Measurements from ENCODE around the gene SHC4. TPM values are rescaled to one million over a fixed set of nuclear protein-coding genes. Genes with fewer than 3 reads are reported as not detected.

The SHC4 gene
- total and polyA plus RNA-seq, 7 donors = under 0.01 to 4.6 (median 2.2) TPM; not detected in 1

DNA sequence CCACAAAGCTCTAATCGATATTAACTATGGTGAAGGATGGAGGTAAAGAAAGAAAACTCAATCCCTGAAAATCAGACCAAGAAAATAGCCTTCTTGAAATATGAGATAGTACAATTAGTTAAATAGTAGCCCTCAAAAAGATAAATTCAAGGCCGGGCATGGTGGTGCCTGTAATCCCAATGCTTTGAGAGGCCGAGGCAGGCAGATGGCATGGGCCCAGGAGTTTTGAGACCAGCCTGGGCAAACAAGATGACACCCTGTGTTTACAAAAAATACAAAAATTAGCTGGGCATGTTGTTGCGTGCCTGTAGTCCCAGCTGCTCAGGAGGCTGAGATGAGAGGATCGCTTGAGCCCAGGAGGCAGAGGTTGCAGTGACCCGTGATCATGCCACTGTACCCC lies 121.2 kb downstream of the SHC4 start:
- no peaks in the 10 kb centered on the region for H3K36me3 ChIP-seq
- no peak for DNase-seq
- no peaks in the 10 kb centered on the region for H3K4me1 ChIP-seq
- no peaks in the 10 kb centered on the region for H3K27me3 ChIP-seq
- no peak for TF ChIP-seq POLR2A (IDR thresholded peaks at IDR 0.05)
- TF ChIP-seq POLR2AphosphoS5 (IDR thresholded peaks at IDR 0.05) = no peak
- TF ChIP-seq CTCF (IDR thresholded peaks at IDR 0.05) = no peak
- no peak for TF ChIP-seq EP300 (IDR thresholded peaks at IDR 0.05)
- intact Hi-C loops (cut with DNase I) = no loop called here
- H3K27ac ChIP-seq = no peak overlapping the region
- H3K9me3 ChIP-seq = no peaks in the 10 kb centered on the region
- 93% methylated on average over 6 of the region's 6 CpGs for WGBS, 2 donors
- H3K4me3 ChIP-seq = no peak overlapping the region

- Histone ChIP-seq H3K9me3 (peaks cover 0 to 8% (median 2%) of the 10 kb centered on the region in 4 donors), H3K36me3 (no peaks in the 10 kb centered on the region), H3K4me1 (no peaks in the 10 kb centered on the region), H3K4me3 (no peak overlapping the region), H3K27ac (no peak overlapping the region), H3K27me3 (no peaks in the 10 kb centered on the region)
- no peak for DNase-seq
- no peak for TF ChIP-seq POLR2A (IDR thresholded peaks at IDR 0.05)
- no peak for TF ChIP-seq POLR2AphosphoS5 (IDR thresholded peaks at IDR 0.05)
- intact Hi-C loops (cut with DNase I) = no loop called here
- 89 to 90% methylated on average over 5 of the region's 5 CpGs for WGBS, 2 donors
Measured at GRCh38 chr15:48834756-48835155, 129.0 kb downstream of the SHC4 start.

DNA sequence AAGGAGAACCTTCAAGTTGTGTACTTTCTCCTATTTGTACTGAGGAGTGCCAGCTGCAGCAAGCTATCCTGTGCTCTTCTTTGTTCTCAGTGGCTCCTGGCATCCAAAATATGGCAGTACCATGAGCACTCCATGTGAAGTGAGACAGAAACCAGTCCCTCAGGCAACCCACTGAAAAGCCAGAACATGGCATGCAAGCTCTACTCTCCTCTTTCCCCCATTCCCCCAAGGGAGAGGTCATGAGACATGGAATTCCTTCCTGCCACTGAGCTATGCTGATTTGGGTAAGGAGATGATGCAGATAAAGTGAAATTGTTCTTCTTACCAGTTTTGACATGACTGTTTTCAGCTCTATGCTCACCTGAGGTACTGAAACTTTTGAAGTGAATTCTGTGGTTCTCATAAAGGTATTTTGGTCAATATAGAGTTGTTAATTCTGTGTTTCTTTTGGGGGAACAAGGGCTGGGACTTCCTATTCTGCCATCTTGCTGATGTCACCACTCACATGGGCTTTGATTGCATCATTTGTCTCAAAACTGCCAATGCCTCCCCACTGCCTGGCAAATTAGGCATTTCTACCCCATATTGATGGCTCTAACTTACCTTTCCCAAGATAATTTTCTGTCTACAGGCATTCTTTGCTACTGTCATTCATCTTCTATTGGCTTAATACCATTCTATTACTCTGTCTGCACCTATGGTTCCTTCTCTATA lies 130.0 kb downstream of the SHC4 start:
- DNase-seq = no peak
- no peaks in the 10 kb centered on the region for H3K4me1 ChIP-seq
- TF ChIP-seq CTCF (IDR thresholded peaks at IDR 0.05) (no peak), POLR2A (IDR thresholded peaks at IDR 0.05) (no peak), POLR2AphosphoS5 (IDR thresholded peaks at IDR 0.05) (no peak), EP300 (IDR thresholded peaks at IDR 0.05) (no peak)
- H3K4me3 ChIP-seq = no peak overlapping the region
- peaks cover 0 to 8% (median 2%) of the 10 kb centered on the region in 4 donors for H3K9me3 ChIP-seq
- intact Hi-C loops (cut with DNase I) = no loop called here
- H3K27ac ChIP-seq = no peak overlapping the region
- no peaks in the 10 kb centered on the region for H3K36me3 ChIP-seq
- H3K27me3 ChIP-seq = no peaks in the 10 kb centered on the region

GRCh38 chr15:48832648-48833047 lies 131.1 kb downstream of the SHC4 start:
- intact Hi-C loops (cut with DNase I) = no loop called here
- Histone ChIP-seq H3K4me3 (no peak overlapping the region), H3K4me1 (no peaks in the 10 kb centered on the region), H3K27ac (no peak overlapping the region), H3K36me3 (no peaks in the 10 kb centered on the region), H3K27me3 (no peaks in the 10 kb centered on the region), H3K9me3 (peaks cover 0 to 8% (median 2%) of the 10 kb centered on the region in 4 donors)
- TF ChIP-seq EP300 (IDR thresholded peaks at IDR 0.05) = no peak
- TF ChIP-seq POLR2AphosphoS5 (IDR thresholded peaks at IDR 0.05) = no peak
- TF ChIP-seq POLR2A (IDR thresholded peaks at IDR 0.05) = no peak
- TF ChIP-seq CTCF (IDR thresholded peaks at IDR 0.05) = no peak
- no peak for DNase-seq

GRCh38 chr15:48828906-48829305 lies 134.8 kb downstream of the SHC4 start:
- H3K36me3 ChIP-seq = no peaks in the 10 kb centered on the region
- no peak for DNase-seq
- no peak for TF ChIP-seq POLR2AphosphoS5 (IDR thresholded peaks at IDR 0.05)
- TF ChIP-seq CTCF (IDR thresholded peaks at IDR 0.05) = no peak
- TF ChIP-seq EP300 (IDR thresholded peaks at IDR 0.05) = no peak
- no peak for TF ChIP-seq POLR2A (IDR thresholded peaks at IDR 0.05)
- H3K27ac ChIP-seq = no peak overlapping the region
- H3K9me3 ChIP-seq = peaks cover 0 to 8% (median 2%) of the 10 kb centered on the region in 4 donors
- no peaks in the 10 kb centered on the region for H3K4me1 ChIP-seq
- intact Hi-C loops (cut with DNase I) = no loop called here
- no peaks in the 10 kb centered on the region for H3K27me3 ChIP-seq
- H3K4me3 ChIP-seq = no peak overlapping the region
